Ramos (cell line): ENCODE measurements around the gene F13B.
"Not testable (repeated sequence)": the region's sequence is repeated elsewhere in the genome, so short reads cannot be mapped to it uniquely, and the experiment has no call there.

Experiments used
- in situ Hi-C: fragments of 300-500 bp; cut with MboI; formaldehyde crosslinking; loops from one replicate; pipeline ENCODE4 v1.14.3; 2022; ENCODE audit warnings: low sequenced_read_pairs; ENCODE audit not compliant: unreplicated experiment

Gene F13B

DNA sequence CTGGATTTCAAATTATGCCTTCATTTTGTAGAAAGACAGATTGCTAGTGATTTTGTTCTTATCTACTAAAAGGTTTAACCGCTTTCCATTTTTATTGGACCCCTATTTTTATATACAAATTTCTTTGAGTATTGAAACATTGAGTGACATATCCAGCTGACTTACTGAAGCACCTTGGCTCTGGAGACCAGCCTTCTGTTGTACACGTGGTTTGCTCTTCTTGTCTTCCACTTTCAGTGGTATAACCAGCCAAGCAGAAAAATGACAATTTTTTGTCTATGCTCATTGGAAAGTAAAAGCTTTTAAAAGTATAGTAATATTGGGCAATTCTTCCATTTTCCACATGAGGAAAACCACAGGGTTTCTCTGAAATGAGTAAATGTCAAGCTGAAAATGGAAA is 4.4 kb downstream of the F13B start:
- in situ Hi-C loops = no loop called here

DNA sequence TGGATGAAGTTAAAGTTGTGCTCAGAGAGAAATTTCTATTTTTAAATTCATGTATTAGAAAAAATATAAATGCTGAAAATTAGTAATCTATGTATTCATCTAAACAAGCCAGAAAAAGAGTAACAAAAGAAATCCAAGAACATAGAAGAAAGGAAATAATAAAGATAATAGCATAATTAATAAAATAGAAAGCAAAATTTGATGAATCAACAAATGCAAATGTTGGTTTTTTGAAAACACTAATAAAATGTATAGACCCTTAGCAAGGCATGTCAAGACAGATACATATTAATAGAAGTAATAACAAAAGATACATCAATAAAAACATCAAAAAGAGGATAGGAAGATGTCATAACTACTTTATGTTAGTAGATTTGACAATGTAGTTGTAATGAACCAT is 18.0 kb downstream of the F13B start:
- in situ Hi-C loops = no loop called here

DNA sequence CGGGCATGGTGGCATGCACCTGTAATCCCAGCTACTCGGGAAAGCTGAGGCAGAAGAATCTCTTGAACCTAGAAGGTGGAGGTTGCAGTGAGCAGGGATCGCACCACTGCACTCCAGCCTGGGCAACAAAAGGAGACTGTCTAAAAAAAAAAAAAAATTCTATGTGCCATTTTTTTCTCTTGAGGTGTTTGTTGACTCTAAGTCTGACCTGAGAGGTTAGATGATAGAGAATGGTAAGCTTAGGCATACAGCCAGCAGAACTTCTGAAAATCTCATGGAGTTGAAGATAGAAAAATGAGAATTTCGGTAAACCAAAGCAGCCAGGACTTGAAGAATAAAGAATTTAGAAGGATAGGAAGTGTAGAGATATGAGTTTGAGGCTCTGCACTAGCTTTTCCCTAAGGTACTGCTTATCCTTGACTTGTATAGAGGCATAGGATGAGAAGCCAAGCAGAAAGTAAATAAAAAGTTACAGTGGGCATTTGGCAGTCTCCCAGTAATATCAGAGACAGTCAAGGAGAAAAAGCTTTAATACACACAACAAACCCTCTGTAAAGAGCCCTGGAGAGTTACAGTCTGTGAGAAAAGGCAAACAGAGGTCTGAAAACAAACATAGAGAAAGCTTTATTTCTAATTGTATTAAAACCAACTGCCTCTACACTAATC is 24.3 kb downstream of the F13B start:
- in situ Hi-C loops = no loop called here

DNA sequence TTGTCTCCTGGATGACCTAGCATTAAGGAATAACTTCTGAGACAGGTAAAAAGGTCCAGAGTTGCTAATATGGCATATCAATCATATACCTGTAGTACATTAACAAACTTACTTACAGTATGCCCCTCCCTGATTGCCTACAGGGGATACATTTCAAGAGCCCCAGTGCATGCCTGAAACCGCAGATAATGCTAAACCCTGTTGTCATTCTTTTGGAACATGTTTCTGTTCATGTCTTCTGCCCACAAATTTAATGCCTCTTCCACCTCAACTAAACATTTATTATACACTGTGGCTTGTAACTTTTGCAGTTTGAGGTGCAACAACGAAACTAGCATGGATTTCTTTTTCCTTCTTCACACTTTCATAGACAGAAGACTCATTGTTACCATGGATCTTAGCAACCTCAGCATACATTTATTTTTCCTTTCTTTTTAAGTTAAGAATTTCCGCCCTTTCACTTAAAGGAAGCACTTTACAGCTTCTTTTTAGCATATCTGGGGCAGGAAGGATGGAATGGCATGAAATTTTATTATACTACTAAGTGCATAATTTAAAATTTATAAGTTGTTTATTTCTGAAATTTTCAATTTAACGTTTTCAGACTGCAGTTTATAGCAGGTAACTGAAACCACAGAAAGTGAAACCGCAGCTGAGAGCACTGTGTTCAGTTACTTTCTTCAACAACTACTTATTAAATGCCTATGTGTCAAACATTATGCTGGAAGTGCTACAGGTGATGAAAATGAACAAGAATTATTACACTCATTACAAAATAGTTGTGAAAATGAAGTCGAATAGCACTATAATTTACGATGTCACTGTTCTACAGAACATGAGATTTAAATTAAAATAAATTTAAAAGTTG is 25.3 kb downstream of the F13B start:
- in situ Hi-C loops = no loop called here

DNA sequence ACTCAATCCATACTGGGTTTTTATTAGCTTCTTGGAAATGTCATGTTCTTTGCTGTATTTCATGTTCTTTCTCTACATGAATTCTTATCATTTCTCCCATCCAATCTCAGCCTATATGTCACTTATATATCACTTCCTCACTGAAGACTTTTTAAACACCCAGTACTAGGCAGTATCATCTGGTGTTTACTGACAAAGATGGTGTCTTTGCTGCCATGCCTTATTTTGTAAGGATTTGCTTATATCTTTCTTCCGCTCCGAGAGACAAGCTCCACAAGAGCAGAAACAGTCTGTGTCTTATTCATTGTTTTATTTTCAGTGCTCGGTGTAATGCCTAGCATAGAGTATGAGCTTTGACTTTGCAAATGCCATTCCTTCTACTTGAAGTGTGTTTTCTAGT is 30.2 kb downstream of the F13B start:
- in situ Hi-C loops = no loop called here

DNA sequence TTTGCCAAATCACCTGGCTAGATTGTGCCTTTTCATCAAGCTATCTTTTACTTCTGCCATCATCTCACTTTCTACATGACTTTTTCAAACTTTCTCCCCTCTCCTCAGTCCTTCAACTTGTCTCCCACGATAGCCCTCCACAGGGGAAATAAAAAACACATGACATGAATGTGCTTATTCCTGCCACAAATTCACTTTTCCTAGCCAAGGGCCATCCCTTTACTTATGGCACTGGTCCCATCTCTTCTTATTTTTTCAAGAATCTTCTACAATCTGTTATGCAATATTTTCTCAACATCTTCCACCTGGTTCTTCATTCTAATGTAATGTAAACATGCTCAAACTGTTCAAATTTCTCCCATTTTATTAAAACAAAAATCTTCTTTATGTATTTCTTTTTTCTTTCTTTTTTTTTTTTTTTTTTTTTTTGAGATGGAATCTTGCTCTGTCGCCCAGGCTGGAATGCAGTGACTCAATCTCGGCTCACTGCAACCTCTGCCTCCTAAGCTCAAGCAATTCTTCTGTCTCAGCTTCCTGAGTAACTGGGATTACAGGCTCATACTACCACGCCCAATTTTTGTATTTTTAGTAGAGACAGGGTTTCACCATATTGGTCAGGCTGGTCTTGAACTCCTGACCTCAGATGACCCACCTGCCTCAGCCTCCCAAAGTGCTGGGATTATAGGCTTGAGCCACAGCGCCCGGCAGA is 32.3 kb downstream of the F13B start:
- in situ Hi-C loops = not testable (repeated sequence)

DNA sequence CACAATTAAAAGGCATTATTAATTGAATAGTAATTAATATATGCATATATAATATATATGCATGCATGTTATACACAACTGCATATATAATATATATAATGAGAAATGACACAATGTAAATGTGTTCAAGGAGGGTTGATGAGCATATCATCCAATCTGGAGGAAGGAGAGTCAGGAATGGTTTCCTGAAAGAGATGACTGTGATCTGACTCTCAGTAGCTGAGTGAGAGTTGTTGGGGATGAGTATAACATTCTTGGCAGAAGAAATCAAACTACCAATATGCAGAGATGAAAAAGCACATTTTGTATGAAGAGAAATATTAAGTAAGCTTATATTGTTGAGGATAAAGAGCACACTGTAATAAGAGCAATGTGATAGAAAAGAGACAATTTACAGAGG is 37.3 kb downstream of the F13B start:
- in situ Hi-C loops = no loop called here

DNA sequence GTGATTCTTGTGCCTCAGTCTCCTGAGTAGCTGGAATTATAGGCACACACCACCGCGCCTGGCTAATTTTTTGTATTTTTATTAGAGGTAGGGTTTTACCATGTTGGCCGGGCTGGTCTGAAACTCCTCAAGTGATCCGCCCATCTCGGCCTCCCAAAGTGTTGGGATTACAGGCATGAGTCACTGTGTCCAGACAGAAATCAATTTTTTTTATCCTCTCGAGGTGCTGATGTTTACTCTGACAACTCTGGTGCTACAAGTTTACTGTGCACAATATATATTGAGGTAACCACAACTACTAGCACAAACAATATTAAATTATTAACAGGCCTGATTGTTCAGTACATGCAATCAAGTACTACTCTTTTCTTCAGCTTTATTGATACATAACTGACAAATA is 39.7 kb downstream of the F13B start:
- in situ Hi-C loops = no loop called here

DNA sequence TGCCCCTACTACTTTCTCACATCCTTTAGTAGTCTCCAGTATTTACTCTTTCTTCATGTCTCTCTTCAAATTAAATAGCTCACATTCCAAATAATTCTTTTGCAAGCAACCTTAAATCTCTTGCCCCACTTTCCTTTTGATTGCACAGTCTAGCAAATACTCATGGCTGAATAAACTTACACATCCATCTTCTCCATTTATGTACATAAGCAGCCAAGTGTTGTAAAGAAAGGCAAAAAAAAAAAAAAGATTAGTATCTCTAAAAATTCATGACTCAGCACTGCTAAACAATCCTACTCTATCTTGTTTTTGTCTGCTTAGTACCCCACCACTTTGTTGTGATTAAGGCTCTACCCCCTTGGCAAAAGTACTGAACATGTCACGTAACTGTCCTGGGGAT is 42.6 kb downstream of the F13B start:
- in situ Hi-C loops = no loop called here

DNA sequence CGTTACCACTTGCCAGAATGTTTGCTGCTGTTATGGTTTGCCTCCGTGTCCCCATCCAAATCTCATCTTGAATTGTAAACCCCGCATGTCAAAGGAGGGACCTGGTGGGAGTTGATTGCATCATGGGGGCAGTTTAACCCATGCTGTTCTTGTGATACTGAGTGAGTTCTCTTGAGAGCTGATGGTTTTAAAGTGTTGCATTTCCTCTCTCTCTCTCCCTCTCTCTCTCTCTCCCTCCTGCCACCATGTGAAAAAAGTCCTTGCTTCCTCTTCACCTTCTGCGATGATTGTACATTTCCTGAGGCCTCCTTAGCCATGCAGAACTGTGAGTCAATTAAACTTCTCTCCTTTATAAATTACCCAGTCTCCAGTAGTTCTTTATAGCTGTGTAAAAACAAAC is 45.3 kb downstream of the F13B start:
- in situ Hi-C loops = no loop called here

DNA sequence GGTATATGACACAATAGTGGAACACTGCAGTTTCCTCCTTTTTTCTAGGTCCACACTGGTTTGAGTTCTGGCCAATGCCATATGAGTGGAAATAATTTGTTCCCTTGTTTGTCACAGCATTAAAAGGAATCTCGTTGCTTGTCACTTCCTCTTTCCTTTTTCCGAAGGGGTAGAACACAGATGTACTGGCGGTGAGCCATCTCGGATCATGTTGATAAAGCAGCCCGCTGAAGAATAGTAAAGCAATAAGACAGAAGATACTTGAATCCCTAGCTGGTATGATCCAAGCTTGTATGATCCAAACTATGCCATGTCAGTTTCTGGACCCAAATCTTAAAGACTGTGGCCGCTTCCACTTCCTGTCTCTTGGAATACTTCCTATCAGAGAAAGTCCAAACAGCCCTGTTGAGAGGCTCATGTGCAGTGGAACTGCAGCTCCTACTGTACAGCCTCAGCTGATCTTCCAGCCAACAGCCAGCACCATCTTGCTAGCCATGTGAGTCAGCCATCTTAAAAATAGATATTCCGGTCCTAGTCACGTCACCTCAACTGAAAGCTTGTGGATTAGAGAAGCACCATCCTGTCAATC is 49.4 kb downstream of the F13B start:
- in situ Hi-C loops = no loop called here

DNA sequence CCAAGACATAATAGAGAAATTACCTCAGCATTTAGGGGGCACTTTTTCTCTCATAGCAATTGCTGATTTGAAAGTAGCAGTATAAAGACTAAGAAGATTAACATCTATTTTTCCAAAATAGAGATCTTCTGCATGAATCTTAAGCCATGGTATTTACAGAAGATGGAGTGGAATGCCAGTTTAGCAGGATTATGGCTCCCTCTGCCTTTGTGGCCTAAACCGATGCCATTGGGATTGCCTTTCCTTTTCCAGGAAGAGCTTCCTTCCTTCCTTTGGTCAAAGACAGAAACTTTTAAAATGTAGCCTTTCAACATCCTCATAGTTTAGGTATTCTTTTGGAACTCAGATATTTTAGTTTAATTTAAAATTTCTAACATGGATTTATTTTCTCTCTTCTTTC is 50.3 kb downstream of the F13B start:
- in situ Hi-C loops = no loop called here

DNA sequence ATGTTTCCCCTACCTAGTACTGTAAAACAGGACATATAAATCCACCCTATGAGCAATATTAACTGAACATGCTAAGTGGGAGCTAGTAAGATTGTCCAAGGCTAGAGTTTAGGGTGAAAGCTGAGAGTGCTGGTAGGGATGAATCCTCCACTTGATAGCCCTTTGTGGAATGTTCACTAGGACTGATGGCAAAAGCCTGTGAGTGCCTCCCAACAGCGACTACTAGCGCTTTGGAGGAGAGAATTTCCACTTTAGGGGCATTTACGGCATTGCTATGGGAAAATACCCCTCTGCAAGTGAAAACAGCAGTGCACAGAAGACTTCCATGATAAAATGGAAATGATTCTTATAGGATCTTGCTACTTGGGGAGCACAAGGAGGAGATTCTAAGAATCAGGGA is 53.8 kb downstream of the F13B start:
- in situ Hi-C loops = no loop called here

DNA sequence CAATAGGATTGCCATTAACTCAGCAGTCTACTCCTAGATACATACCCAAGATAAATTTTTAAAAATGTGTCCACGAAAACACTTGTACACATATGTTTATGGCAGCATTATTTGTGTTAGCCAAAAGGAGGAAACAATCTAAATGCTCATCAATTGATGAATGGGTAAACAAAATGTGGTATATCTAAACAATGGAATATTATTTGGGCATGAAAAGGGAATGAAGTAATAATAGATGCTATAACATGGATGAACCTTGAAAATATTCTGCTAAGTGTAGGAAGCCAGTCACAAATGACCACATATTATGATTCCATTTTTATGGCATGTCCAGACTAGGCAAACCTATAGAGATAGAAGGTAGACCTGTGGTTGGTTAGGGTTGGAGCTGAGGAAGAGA is 55.4 kb downstream of the F13B start:
- in situ Hi-C loops = no loop called here

DNA sequence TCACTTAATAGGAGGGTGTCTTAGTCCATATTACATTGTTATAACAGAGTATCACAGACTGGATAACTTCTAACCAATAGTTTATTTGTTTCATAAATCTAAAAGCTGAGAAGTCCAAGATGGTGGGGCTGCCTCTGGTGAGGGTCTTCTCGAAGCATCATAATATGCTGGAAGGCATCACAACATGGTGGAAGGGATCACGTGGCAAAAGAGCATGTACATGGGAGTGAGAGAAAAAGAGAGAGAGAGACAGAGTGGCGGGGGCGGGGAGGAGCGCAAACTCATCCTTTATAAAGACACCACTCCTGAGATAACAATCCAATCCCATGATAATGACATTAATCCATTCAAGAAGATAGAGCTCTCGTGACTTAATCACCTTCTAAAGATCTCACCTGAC is 58.2 kb downstream of the F13B start:
- in situ Hi-C loops = no loop called here

DNA sequence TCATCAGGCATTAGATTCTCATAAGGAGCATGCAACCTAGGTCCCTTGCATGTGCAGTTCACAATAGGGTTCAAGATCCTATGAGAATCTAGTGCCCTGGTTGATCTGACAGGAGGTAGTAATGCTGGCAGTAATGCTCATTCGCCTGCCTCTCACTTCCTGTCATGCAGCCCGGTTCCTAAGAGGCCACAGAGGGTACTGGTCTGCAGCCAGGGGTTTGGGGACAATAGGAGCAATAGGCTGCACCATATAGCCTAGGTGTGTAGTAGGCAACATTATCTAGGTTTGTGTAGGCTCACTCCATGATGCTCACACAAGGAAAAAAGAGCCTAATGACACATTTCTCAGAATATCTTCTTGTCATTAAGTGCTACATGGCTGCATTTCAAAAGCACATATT is 63.9 kb downstream of the F13B start:
- in situ Hi-C loops = no loop called here

DNA sequence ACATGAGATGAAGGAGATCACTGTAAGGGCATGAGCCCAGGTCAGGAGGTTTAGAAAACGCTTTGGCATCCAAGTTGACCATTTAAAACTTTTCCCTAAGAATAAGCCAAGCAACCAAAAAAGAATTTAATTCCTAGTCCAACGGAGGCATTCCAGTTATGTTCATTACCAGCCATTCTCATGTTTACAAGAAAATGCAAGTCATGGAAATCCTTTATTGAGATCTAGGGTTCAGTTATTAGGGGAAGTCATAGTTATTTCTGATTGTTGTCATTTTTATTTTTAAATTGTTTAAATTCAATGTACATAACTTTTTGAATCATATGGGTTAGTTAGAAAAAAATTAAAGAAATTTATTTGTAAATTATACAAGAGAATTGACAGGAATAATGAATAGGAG is 65.2 kb downstream of the F13B start:
- in situ Hi-C loops = no loop called here

DNA sequence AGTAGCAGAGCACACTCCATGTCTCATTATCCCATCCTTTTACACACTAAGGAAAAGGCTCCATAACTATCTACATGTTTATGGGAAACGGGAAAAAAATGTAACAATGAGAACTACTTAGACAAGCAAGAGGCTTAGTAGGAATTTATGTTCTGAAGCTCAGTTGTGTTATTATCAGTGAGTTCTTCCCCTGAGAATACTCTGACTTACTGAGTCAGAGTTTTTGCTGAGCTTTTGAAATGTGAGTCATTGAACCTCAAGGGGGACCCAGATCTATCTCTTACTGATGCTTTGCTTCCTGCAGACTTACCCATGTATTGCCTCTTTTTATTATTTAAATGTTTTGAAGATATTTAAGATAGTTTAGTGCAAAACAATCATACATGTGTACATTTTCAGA is 69.6 kb downstream of the F13B start:
- in situ Hi-C loops = no loop called here

DNA sequence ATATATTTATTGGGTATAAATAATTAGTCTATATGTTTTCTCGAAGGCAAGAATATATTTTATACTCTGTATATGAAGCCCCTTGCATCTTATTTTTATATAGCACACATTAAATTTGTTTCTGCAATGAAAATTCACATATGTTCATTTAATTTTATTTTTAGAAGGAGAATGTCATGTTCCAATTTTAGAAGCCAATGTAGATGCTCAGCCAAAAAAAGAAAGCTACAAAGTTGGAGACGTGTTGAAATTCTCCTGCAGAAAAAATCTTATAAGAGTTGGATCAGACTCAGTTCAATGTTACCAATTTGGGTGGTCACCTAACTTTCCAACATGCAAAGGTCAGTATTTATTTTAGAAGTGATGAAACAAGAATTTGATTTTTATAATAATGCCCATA is 73.1 kb downstream of the F13B start:
- in situ Hi-C loops = no loop called here

DNA sequence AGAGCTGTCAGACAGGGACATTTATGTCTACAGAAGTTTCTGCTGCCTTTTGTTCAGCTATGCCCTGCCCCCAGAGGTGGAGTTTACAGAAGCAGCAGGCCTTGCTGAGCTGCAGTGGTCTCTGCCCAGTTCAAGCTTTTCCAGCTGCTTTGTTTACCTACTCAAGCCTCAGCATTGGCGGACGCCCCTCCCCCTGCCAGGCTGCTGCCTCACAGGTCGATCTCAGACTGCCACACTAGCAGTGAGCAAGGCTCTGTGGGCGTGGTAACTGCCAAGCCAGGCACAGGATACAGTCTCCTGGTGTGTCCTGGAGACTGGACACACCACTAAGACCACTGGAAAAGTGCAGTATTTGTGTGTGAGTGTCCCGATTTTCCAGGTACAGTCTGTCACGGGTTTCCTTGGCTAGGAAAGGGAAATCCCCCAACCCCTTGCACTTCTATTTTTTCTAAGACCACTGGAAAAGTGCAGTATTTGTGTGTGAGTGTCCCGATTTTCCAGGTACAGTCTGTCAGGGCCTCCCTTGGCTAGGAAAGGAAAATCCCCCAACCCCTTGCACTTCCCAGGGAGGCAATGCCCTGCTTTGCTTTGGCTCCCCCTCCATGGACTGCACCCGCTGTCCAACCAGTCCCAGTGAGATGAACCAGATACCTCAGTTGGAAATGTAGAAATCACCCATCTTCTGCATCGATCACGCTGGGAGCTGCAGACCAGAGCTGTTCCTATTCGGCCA is 75.0 kb downstream of the F13B start:
- in situ Hi-C loops = not testable (repeated sequence)
